Measurements from ENCODE around the gene KRTAP10-5.

- TF ChIP-seq TP53 (CRISPR knock-in tag; IDR thresholded peaks at IDR 0.05) = no peak
- TF ChIP-seq MAX (IDR thresholded peaks at IDR 0.05) = no peak
- no peak for TF ChIP-seq SMC3 (IDR thresholded peaks at IDR 0.05)
- no peak for TF ChIP-seq POLR2A (IDR thresholded peaks at IDR 0.05; ENCODE audit: low read length)
- no peak for TF ChIP-seq CTCF (IDR thresholded peaks at IDR 0.05)
- no peak for TF ChIP-seq SREBF2 (IDR thresholded peaks at IDR 0.05)
- TF ChIP-seq CEBPB (IDR thresholded peaks at IDR 0.05) = no peak
- no peak for TF ChIP-seq HOXA7 (CRISPR knock-in tag; IDR thresholded peaks at IDR 0.05)
- TF ChIP-seq ZFP36 (IDR thresholded peaks at IDR 0.05; ENCODE audit: borderline replicate concordance, partially characterized antibody) = no peak
- no peak for TF ChIP-seq MAFK (IDR thresholded peaks at IDR 0.05; ENCODE audit: partially characterized antibody)
- no peak for TF ChIP-seq MYC (IDR thresholded peaks at IDR 0.05; ENCODE audit: borderline replicate concordance, low read length)
- TF ChIP-seq PBX3 (IDR thresholded peaks at IDR 0.05) = no peak
- no peak for TF ChIP-seq ZC3H11A (IDR thresholded peaks at IDR 0.05)
- TF ChIP-seq HDAC2 (IDR thresholded peaks at IDR 0.05) = no peak
Observed at GRCh38 chr21:44569861-44570517, 10.4 kb downstream of the KRTAP10-5 start.
